Vagina (tissue), 2 donors: ENCODE results near the gene SLC2A4RG. TPM values are rescaled to one million over a fixed set of nuclear protein-coding genes. Genes with fewer than 3 reads are reported as not detected.
A peak's percentile ranks its signal among the peaks of the same experiment; 100 is the strongest.

Experiments used
- DNase-seq, 2 donors: peaks; one replicate each; pipeline ENCODE4 v3.0.0-alpha.2; 2017; ENCODE audit errors: extremely low spot score in 2 of 2
- H3K27ac ChIP-seq: fragments of 200-600 bp; sonication (generic); one replicate; pipeline ENCODE4 v1.5.1; 2019
- H3K27me3 ChIP-seq: fragments of 200-600 bp; sonication (generic); one replicate; pipeline ENCODE4 v1.5.1; 2019
- H3K36me3 ChIP-seq, 2 donors: fragments of 200-600 bp; sonication (generic); one replicate each; pipeline ENCODE4 v1.5.1; 2017 to 2019
- H3K4me1 ChIP-seq: fragments of 200-600 bp; sonication (generic); one replicate; pipeline ENCODE4 v1.5.1; 2019
- H3K4me3 ChIP-seq, 2 donors: fragments of 200-600 bp; sonication (generic); 1 replicate in 1 of 2; 2 replicates in 1 of 2; pipeline ENCODE4 v1.5.1; 2016 to 2019
- H3K9me3 ChIP-seq: fragments of 200-600 bp; sonication (generic); one replicate; pipeline ENCODE4 v1.5.1; 2019
- CTCF ChIP-seq, 3 experiments: fragments of 450-650 bp in 2 of 3; fragments of 200-600 bp in 1 of 3; sonication (generic) in 1 of 3; IDR thresholded peaks; one replicate each; pipeline ENCODE4 v1.5.1; 2017 to 2019; ENCODE audit warnings: antibody characterized with exemption in 3 of 3, mild to moderate bottlenecking in 2 of 3, moderate library complexity in 2 of 3
- POLR2A ChIP-seq, 2 donors: fragments of 450-650 bp; IDR thresholded peaks; one replicate each; pipeline ENCODE4 v1.6.1; 2017; ENCODE audit warnings: antibody characterized with exemption in 2 of 2, mild to moderate bottlenecking in 2 of 2, moderate library complexity in 2 of 2
- POLR2AphosphoS5 ChIP-seq, 2 donors: sonication (generic); formaldehyde crosslinking; IDR thresholded peaks; one replicate each; pipeline ENCODE4 v1.9.0; 2017; ENCODE audit warnings: antibody characterized with exemption in 2 of 2, mild to moderate bottlenecking in 2 of 2, low read depth in 1 of 2; ENCODE audit not compliant: insufficient read depth in 1 of 2
- intact Hi-C: fragments of 100-400 bp; cut with DNase I; formaldehyde crosslinking; loops from one replicate; pipeline ENCODE4 v1.15.1; 2023
- total RNA-seq: library from RNA; depleted of rRNA; stranded (reverse); fragments of >200 nt; gene quantifications from one replicate; pipeline ENCODE4 v1.2.3, GENCODE V29; 2016

SLC2A4RG gene
- 33.1 TPM for total RNA-seq

GRCh38 chr20:63739130-63740069 lies at the start of gene SLC2A4RG:
TSS of gene SLC2A4RG (plus strand) at chr20:63739776. CDS start at chr20:63739913, 137 bp downstream.
- no peak for DNase-seq

GRCh38 chr20:63690003-63690897 lies 49.3 kb upstream of the SLC2A4RG start:
- DNase-seq: no peak
- H3K9me3 ChIP-seq: no peaks in the 10 kb centered on the region
- peaks cover 33% of the 10 kb centered on the region for H3K4me1 ChIP-seq
- H3K4me3 ChIP-seq: no peak overlapping the region
- intact Hi-C loops: no loop called here
- no peak for TF ChIP-seq POLR2A (IDR thresholded peaks at IDR 0.05)
- no peak for TF ChIP-seq CTCF (IDR thresholded peaks at IDR 0.05)
- TF ChIP-seq POLR2AphosphoS5 (IDR thresholded peaks at IDR 0.05; ENCODE audit: insufficient read depth in 1 of 2, low read depth in 1 of 2): no peak
- H3K36me3 ChIP-seq: no peaks in the 10 kb centered on the region
- no peaks in the 10 kb centered on the region for H3K27me3 ChIP-seq
- H3K27ac ChIP-seq: no peak overlapping the region

More at GRCh38 chr20:63739130-63740069, at the start of gene SLC2A4RG:
- Histone ChIP-seq H3K27ac (peak within 1 kb of the TSS; percentile 90), H3K36me3 (peaks cover 0 to 35% of the 10 kb centered on the region in 2 donors), H3K4me3 (peak within 1 kb of the TSS; percentile 56 to 85), H3K9me3 (no peaks in the 10 kb centered on the region), H3K4me1 (peaks cover 50% of the 10 kb centered on the region), H3K27me3 (no peaks in the 10 kb centered on the region)
- intact Hi-C loops: no loop called here
- TF ChIP-seq POLR2A (IDR thresholded peaks at IDR 0.05) (no peak), POLR2AphosphoS5 (IDR thresholded peaks at IDR 0.05; ENCODE audit: insufficient read depth in 1 of 2, low read depth in 1 of 2) (peak in 1 of 2 donors; percentile 55)

- DNase-seq: no peak
- intact Hi-C loops: no loop called here
- Histone ChIP-seq H3K36me3 (no peaks in the 10 kb centered on the region), H3K9me3 (no peaks in the 10 kb centered on the region), H3K27ac (no peak overlapping the region), H3K4me1 (peaks cover 28% of the 10 kb centered on the region), H3K27me3 (no peaks in the 10 kb centered on the region), H3K4me3 (no peak overlapping the region)
- no peak for TF ChIP-seq POLR2AphosphoS5 (IDR thresholded peaks at IDR 0.05; ENCODE audit: insufficient read depth in 1 of 2, low read depth in 1 of 2)
- TF ChIP-seq POLR2A (IDR thresholded peaks at IDR 0.05): no peak
- no peak for TF ChIP-seq CTCF (IDR thresholded peaks at IDR 0.05)
Observed at GRCh38 chr20:63690898-63691710, 48.5 kb upstream of the SLC2A4RG start.

GRCh38 chr20:63691711-63692435 lies 47.7 kb upstream of the SLC2A4RG start:
- H3K4me3 ChIP-seq: no peak overlapping the region
- H3K9me3 ChIP-seq: no peaks in the 10 kb centered on the region
- no peak for DNase-seq
- H3K27me3 ChIP-seq: no peaks in the 10 kb centered on the region
- no peak overlapping the region for H3K27ac ChIP-seq
- peaks cover 28% of the 10 kb centered on the region for H3K4me1 ChIP-seq
- TF ChIP-seq POLR2AphosphoS5 (IDR thresholded peaks at IDR 0.05; ENCODE audit: insufficient read depth in 1 of 2, low read depth in 1 of 2) (no peak), POLR2A (IDR thresholded peaks at IDR 0.05) (no peak), CTCF (IDR thresholded peaks at IDR 0.05) (no peak)
- intact Hi-C loops: no loop called here
- no peaks in the 10 kb centered on the region for H3K36me3 ChIP-seq
